Activated T-cell treated with anti-CD3 and anti-CD28 coated beads, Interleukin-2, amount 50 U/mL, for 72 hours (primary cell): Measurements from ENCODE around the gene AIF1. TPM values are rescaled to one million over a fixed set of nuclear protein-coding genes. Genes with fewer than 3 reads are reported as not detected.

Experiments
- ATAC-seq, 2 donors: fragments of 150-1000 bp; cut with Tn5 transposase; replicated peaks in 1 of 2; 2 replicates each; pipeline ENCODE4 v1.10.0; 2021; ENCODE audit warnings: moderate library complexity in 2 of 2, mild to moderate bottlenecking in 1 of 2
- DNase-seq, 2 donors: peaks; one replicate each; pipeline ENCODE4 v3.0.0; 2021 to 2022; ENCODE audit warnings: mixed read lengths in 1 of 2
- H3K27ac Mint-ChIP-seq: one replicate; pipeline ENCODE4 v1.8.0; 2022; ENCODE audit warnings: mild to moderate bottlenecking, moderate library complexity, mixed read lengths
- H3K27me3 Mint-ChIP-seq: one replicate; pipeline ENCODE4 v1.8.0; 2022; ENCODE audit warnings: low read depth, mixed read lengths
- H3K36me3 Mint-ChIP-seq, 2 donors: one replicate each; pipeline ENCODE4 v1.8.0; 2022; ENCODE audit warnings: mixed read lengths in 2 of 2, mild to moderate bottlenecking in 1 of 2; ENCODE audit not compliant: insufficient read depth in 2 of 2
- H3K4me1 Mint-ChIP-seq: one replicate; pipeline ENCODE4 v1.8.0; 2022; ENCODE audit warnings: low read depth, mixed read lengths
- H3K4me3 Mint-ChIP-seq, 2 donors: one replicate each; pipeline ENCODE4 v1.8.0; 2022; ENCODE audit warnings: mild to moderate bottlenecking in 2 of 2, mixed read lengths in 2 of 2, moderate library complexity in 2 of 2
- H3K9me3 Mint-ChIP-seq, 2 donors: one replicate each; pipeline ENCODE4 v1.8.0; 2022; ENCODE audit warnings: mixed read lengths in 2 of 2
- total RNA-seq, 2 donors: library from RNA; stranded (reverse); gene quantifications; one replicate each; pipeline ENCODE4 v1.2.3, GENCODE V29; 2022

The AIF1 gene
- total RNA-seq, 2 donors from 2014 or later = 68.7 to 98.1 TPM

GRCh38 chr6:31619805-31620585 lies 5.0 kb downstream of the AIF1 start:
- H3K4me3 Mint-ChIP-seq = peak overlapping the region; percentile 77 to 85
- H3K27ac Mint-ChIP-seq = peak overlapping the region; percentile 81
- no peaks in the 10 kb centered on the region for H3K27me3 Mint-ChIP-seq
- H3K4me1 Mint-ChIP-seq = peaks cover 54% of the 10 kb centered on the region
- peak; percentile 84 to 88 for ATAC-seq
- H3K36me3 Mint-ChIP-seq = peaks cover 15 to 28% of the 10 kb centered on the region in 2 donors
- DNase-seq = peak; percentile 98 to 99
- no peaks in the 10 kb centered on the region for H3K9me3 Mint-ChIP-seq

GRCh38 chr6:31620586-31621319 lies 5.7 kb downstream of the AIF1 start, which contains the start of gene PRRC2A:
PRRC2A (plus strand) TSS chr6:31620715; CDS start chr6:31622790, 2,075 bp downstream.
- Mint-ChIP-seq H3K36me3 (peaks cover 15 to 32% of the 10 kb centered on the region in 2 donors), H3K27ac (peak within 1 kb of the TSS; percentile 98), H3K4me1 (peaks cover 51% of the 10 kb centered on the region), H3K9me3 (no peaks in the 10 kb centered on the region), H3K4me3 (peak within 1 kb of the TSS; percentile 85 to 97), H3K27me3 (no peaks in the 10 kb centered on the region)
- DNase-seq (peak; percentile 85 to 97), ATAC-seq (peak; percentile 36 to 67)

GRCh38 chr6:31621320-31621939 lies 6.4 kb downstream of the AIF1 start:
- Mint-ChIP-seq H3K4me1 (peaks cover 45% of the 10 kb centered on the region), H3K9me3 (no peaks in the 10 kb centered on the region), H3K36me3 (peaks cover 18 to 39% of the 10 kb centered on the region in 2 donors), H3K27me3 (no peaks in the 10 kb centered on the region), H3K4me3 (peak overlapping the region; percentile 85 to 97), H3K27ac (peak overlapping the region; percentile 98)
- DNase-seq (no peak), ATAC-seq (no peak)

GRCh38 chr6:31621991-31622390 lies 7.0 kb downstream of the AIF1 start:
- Mint-ChIP-seq H3K27me3 (no peaks in the 10 kb centered on the region), H3K4me3 (peak overlapping the region; percentile 85 to 97), H3K4me1 (peaks cover 39% of the 10 kb centered on the region), H3K9me3 (no peaks in the 10 kb centered on the region), H3K27ac (peak overlapping the region; percentile 98), H3K36me3 (peaks cover 20 to 41% of the 10 kb centered on the region in 2 donors)
- DNase-seq = no peak
- no peak for ATAC-seq

- ATAC-seq (no peak), DNase-seq (no peak)
- Mint-ChIP-seq H3K4me3 (peak overlapping the region; percentile 85 to 97), H3K36me3 (peaks cover 26 to 48% of the 10 kb centered on the region in 2 donors), H3K27me3 (no peaks in the 10 kb centered on the region), H3K4me1 (peaks cover 33% of the 10 kb centered on the region), H3K9me3 (no peaks in the 10 kb centered on the region), H3K27ac (peak overlapping the region; percentile 98)
These were observed 7.7 kb downstream of the AIF1 start for GRCh38 chr6:31622684-31623091.

- Mint-ChIP-seq H3K36me3 (peaks cover 27 to 53% of the 10 kb centered on the region in 2 donors), H3K9me3 (no peaks in the 10 kb centered on the region), H3K4me3 (no peak overlapping the region), H3K27ac (no peak overlapping the region), H3K4me1 (peaks cover 20% of the 10 kb centered on the region), H3K27me3 (no peaks in the 10 kb centered on the region)
- ATAC-seq (no peak), DNase-seq (no peak)
These were observed 9.0 kb downstream of the AIF1 start for GRCh38 chr6:31624070-31624469.

- Mint-ChIP-seq H3K27ac (peak overlapping the region; percentile 30), H3K9me3 (no peaks in the 10 kb centered on the region)
These were observed 11.9 kb downstream of the AIF1 start for GRCh38 chr6:31626952-31627351.

GRCh38 chr6:31627690-31628287 lies 12.8 kb downstream of the AIF1 start:
- Mint-ChIP-seq H3K27me3 (no peaks in the 10 kb centered on the region), H3K4me1 (peaks cover 22% of the 10 kb centered on the region), H3K9me3 (no peaks in the 10 kb centered on the region), H3K4me3 (no peak overlapping the region), H3K36me3 (peaks cover 23 to 65% of the 10 kb centered on the region in 2 donors), H3K27ac (no peak overlapping the region)
- ATAC-seq (no peak), DNase-seq (no peak)

More at GRCh38 chr6:31626952-31627351, 11.9 kb downstream of the AIF1 start:
- Mint-ChIP-seq H3K4me3 (no peak overlapping the region), H3K4me1 (peaks cover 30% of the 10 kb centered on the region), H3K27me3 (no peaks in the 10 kb centered on the region), H3K36me3 (peaks cover 29 to 64% of the 10 kb centered on the region in 2 donors)
- DNase-seq (no peak), ATAC-seq (no peak)

- Mint-ChIP-seq H3K27me3 (no peaks in the 10 kb centered on the region), H3K9me3 (no peaks in the 10 kb centered on the region), H3K36me3 (peaks cover 22 to 64% of the 10 kb centered on the region in 2 donors), H3K4me3 (no peak overlapping the region), H3K4me1 (peaks cover 24% of the 10 kb centered on the region), H3K27ac (no peak overlapping the region)
- ATAC-seq = no peak
- no peak for DNase-seq
These were observed 14.0 kb downstream of the AIF1 start for GRCh38 chr6:31629014-31629413.

- Mint-ChIP-seq H3K27ac (no peak overlapping the region), H3K4me1 (peaks cover 23% of the 10 kb centered on the region), H3K9me3 (no peaks in the 10 kb centered on the region), H3K36me3 (peaks cover 24 to 59% of the 10 kb centered on the region in 2 donors), H3K27me3 (no peaks in the 10 kb centered on the region), H3K4me3 (no peak overlapping the region)
- DNase-seq = no peak
- ATAC-seq = no peak
These were observed 15.3 kb downstream of the AIF1 start for GRCh38 chr6:31630177-31630934.

GRCh38 chr6:31631209-31631608 lies 16.2 kb downstream of the AIF1 start:
- H3K4me3 Mint-ChIP-seq = no peak overlapping the region
- H3K4me1 Mint-ChIP-seq = peaks cover 21% of the 10 kb centered on the region
- H3K27ac Mint-ChIP-seq = no peak overlapping the region
- peaks cover 23 to 58% of the 10 kb centered on the region in 2 donors for H3K36me3 Mint-ChIP-seq
- no peaks in the 10 kb centered on the region for H3K9me3 Mint-ChIP-seq
- ATAC-seq (no peak), DNase-seq (no peak)
- H3K27me3 Mint-ChIP-seq = no peaks in the 10 kb centered on the region

GRCh38 chr6:31631681-31632278 lies 16.7 kb downstream of the AIF1 start:
- no peak for ATAC-seq

More at GRCh38 chr6:31631681-31632278, 16.7 kb downstream of the AIF1 start:
- no peak for DNase-seq
- Mint-ChIP-seq H3K36me3 (peaks cover 21 to 53% of the 10 kb centered on the region in 2 donors), H3K9me3 (no peaks in the 10 kb centered on the region), H3K4me3 (no peak overlapping the region), H3K4me1 (peaks cover 21% of the 10 kb centered on the region), H3K27ac (no peak overlapping the region), H3K27me3 (no peaks in the 10 kb centered on the region)
